Measurements from ENCODE around the gene MAP2K4.

DNA sequence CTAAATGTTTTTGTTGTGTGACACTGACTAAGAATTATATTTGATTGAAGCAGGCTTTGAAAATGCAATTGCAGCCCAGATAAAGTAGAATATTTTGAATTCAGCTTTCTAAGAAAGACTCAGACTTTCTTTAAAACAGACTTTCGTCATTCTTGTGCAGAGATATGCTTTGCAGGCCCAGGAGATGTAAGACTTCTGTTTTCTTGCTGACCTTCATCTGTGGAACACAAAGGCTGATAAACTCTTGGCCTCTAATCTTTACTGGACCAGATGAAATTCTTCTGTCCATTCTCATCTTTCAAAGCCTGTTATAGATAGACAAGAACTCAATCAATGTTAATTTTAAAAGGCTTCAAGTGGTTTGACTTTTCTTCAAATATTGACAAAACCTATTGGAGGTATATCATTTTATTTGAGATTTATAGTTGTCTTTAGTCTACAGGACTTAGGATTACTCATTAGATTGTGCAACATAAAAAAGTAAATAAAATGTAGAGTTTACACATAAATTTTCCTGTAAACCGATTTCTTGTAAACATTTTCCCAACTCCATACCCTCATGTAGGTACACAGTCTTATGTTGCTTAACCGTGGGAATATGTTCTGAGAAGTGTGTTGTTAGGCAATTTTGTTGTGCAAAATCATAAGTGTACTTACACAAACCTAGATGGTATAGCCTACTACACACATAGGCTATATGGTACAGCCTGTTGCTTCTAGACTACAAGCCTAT, 94.2 kb downstream of the MAP2K4 start:
- TF ChIP-seq GATA3 (IDR thresholded peaks at IDR 0.05; ENCODE audit: low read depth, low read length) (no peak), GATA2 (IDR thresholded peaks at IDR 0.05; ENCODE audit: low read depth, low read length) (no peak)

All from SH-SY5Y (cell line).